ENCODE data around the gene SPTSSA.

Gene SPTSSA

DNA sequence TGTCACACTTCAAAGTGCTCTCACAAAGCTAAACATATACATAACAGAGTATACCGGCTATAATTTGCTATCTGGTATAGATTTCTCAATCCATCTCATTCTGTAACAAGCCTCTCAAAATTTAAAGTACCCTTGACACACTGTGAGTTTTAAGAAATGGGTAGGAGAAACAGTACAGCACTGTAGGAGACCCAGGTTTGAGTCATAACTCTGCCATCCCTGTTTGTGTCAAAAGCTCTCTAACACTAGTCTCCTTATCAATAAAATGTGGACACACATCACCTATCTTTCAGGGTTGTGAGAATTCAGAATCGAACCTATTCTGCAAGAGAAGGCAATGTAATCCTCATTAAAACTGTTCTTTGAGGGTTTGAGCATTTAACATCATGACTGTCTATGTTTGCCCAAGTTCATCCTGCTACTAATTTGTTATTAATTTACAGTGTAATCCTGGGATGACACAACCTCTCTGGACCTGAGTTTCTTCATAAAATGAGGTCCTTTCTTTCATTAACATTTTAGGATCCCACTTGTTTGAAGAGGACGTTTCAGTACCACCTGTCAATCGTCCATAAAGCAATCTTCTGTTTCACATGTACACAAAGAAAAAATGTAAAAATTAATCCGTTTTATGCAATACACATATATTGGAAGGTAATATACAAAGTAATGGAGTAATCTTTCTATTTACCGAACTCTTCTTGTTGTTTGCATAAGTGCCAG lies 12.1 kb downstream of the SPTSSA start:
- H3K4me3 ChIP-seq (replicated peaks; ENCODE audit: low read depth, low read length): no peak overlapping the region
- DNase-seq (ENCODE audit: low read depth): no peak
- TF ChIP-seq, protein P1, sequence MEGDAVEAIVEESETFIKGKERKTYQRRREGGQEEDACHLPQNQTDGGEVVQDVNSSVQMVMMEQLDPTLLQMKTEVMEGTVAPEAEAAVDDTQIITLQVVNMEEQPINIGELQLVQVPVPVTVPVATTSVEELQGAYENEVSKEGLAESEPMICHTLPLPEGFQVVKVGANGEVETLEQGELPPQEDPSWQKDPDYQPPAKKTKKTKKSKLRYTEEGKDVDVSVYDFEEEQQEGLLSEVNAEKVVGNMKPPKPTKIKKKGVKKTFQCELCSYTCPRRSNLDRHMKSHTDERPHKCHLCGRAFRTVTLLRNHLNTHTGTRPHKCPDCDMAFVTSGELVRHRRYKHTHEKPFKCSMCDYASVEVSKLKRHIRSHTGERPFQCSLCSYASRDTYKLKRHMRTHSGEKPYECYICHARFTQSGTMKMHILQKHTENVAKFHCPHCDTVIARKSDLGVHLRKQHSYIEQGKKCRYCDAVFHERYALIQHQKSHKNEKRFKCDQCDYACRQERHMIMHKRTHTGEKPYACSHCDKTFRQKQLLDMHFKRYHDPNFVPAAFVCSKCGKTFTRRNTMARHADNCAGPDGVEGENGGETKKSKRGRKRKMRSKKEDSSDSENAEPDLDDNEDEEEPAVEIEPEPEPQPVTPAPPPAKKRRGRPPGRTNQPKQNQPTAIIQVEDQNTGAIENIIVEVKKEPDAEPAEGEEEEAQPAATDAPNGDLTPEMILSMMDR (IDR thresholded peaks at IDR 0.05; ENCODE audit: low read length, missing control alignments): no peak

DNA sequence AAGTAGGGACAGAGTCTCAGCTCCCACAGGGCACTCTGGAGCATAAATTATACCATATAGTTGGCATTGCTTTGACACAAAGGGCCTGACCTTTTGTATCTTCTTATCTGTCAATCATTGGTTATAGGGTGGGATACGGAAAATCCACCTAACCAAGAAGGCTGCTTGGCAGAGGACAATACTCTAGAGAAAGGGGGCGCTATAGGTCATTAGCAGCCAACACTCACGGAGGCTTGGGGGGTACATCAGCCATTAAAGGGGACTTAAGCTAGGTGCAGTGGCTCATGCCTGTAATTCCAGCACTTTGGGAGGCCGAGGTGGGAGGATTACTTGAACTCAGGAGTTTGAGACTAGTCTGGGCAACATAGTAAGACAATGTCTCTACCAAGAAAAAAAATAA lies 22.9 kb downstream of the SPTSSA start:
- no peak overlapping the region for H3K4me3 ChIP-seq (replicated peaks; ENCODE audit: low read depth, low read length)
- TF ChIP-seq, protein P1 (IDR thresholded peaks at IDR 0.05; ENCODE audit: low read length, missing control alignments): no peak
- no peak for DNase-seq (ENCODE audit: low read depth)

DNA sequence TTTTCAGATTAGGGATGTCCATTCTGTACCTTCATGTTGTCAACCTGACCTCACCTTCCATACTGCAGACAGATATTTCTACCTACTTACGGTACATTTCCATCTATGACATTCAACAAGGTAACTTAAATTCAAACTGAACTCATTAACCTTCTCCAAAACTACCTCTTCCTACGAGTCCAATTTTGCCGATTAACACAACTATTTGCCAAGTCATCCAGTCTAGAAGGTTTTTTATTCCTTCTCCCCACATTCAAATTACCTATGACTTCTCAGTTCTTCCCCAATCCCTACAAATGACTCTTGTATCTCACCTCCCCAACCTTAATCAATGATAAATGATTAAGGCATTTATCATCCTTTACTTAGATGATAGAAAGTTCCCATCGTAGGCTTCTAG lies 23.6 kb downstream of the SPTSSA start:
- no peak overlapping the region for H3K4me3 ChIP-seq (replicated peaks; ENCODE audit: low read depth, low read length)
- TF ChIP-seq, protein P1 (IDR thresholded peaks at IDR 0.05; ENCODE audit: low read length, missing control alignments): no peak
- no peak for DNase-seq (ENCODE audit: low read depth)

DNA sequence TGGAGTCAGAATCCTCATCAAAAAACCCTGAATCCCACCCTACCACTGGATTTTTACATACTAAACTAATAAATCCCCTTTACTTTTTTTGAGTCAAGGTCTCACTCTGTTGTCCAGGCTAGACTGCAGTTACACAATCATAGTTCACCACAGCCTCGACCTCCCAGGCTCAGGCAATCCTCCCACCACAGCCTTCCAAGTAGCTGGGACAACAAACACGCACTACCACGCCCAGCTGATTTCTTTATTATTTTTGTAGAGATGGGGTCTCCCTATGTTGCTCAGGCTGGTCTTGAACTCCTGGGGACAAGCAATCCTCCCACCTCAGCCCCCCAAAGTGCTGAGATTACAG lies 24.3 kb downstream of the SPTSSA start:
- no peak overlapping the region for H3K4me3 ChIP-seq (replicated peaks; ENCODE audit: low read depth, low read length)
- TF ChIP-seq, protein P1 (IDR thresholded peaks at IDR 0.05; ENCODE audit: low read length, missing control alignments): no peak
- no peak for DNase-seq (ENCODE audit: low read depth)

DNA sequence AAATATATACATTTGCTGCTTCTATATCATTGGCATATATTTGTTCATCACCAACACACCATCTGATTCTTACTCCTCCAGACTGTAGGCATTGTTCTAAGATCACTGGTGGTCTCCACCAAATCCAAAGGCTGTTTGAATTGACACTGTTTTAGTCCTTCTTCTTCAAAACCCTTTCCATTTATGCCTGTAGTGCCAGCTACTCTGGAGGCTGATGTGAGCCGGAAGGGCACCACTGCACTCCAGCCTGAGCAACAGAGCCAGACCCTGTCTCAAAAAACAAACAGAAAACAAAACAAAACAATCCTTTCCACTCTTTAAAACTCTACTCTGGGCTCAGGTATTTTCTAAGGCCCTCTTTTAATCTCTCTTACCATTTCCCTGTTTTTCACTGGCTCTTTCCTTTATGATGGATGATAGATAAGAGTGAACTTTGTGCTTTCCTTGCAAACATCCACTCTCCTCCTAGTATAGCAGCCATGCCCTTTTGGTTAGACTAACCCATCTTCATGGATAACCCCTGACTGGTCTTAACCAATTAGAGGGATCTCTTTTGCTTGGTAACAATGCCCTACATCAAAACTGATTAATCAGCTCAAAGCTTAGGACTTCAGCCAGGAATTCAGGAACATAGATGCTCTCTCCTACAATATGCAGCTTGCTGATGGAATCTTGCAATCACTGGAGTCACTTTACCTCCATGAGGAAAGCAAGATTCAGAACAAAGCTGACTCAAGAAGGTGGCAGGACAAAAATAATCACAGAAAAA lies 24.9 kb downstream of the SPTSSA start:
- TF ChIP-seq, protein P1 (IDR thresholded peaks at IDR 0.05; ENCODE audit: low read length, missing control alignments): no peak
- H3K4me3 ChIP-seq (replicated peaks; ENCODE audit: low read depth, low read length): no peak overlapping the region
- DNase-seq (ENCODE audit: low read depth): peak; percentile 20

DNA sequence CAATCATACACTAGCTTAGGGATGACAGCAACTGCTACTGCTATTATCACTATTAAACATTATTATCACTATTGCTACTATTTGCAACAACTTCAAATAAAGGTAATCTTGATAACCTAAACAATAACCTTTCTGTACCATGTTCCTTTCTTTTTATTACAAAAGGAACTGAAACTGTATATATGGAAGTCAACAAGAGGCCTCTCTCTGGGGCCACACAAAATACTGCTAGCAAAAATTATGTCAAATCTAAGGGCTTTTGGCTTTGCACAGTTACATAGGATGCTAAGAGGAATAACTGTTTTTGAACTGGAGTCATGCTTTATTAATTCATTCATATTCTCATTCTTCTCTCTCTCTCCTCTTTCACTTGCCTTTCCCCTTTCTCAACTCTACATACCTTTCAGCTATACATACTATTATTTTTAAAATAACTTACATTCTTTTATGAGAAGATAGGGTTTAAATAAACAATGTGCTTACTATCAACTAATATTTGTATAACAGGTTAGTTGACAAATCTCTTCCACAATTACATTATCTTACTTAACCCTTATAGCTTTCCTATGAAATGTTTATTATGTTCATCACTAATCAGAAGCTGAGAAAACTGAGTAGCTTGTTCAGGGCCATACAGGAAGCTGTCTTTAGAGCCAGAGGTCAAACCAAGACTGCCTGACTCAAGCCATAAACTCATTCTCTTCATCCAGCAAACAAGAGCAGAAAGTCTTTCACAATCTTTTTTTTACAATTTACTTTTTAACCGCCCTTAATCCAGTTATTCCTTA lies 25.7 kb downstream of the SPTSSA start:
- peak; percentile 65 for DNase-seq (ENCODE audit: low read depth)
- TF ChIP-seq, protein P1 (IDR thresholded peaks at IDR 0.05; ENCODE audit: low read length, missing control alignments): no peak
- H3K4me3 ChIP-seq (replicated peaks; ENCODE audit: low read depth, low read length): no peak overlapping the region

Data from fibroblast of pulmonary artery (primary cell).